SK-N-SH (cell line): ENCODE measurements around the gene ALAD. TPM values are rescaled to one million over a fixed set of nuclear protein-coding genes. Genes with fewer than 3 reads are reported as not detected.

ENCODE experiments used
- CTCF ChIA-PET: fragments of 300-600, 350-600 bp; formaldehyde crosslinking; extraction: SDS; loops from one replicate; lab custom pipeline; 2021; lab: Yijun Ruan, JAX
- POLR2A ChIA-PET: fragments of 350-600 bp; sonication (Branson Sonifier 250); formaldehyde crosslinking; extraction: SDS; loops from one replicate; lab custom pipeline; 2020; ENCODE audit warnings: antibody characterized with exemption, inconsistent platforms; lab: Yijun Ruan, JAX
- DNase-seq: peaks from one replicate; pipeline ENCODE4 v3.0.0; 2012
- H2AFZ ChIP-seq: fragments of 200-600 bp; sonication (generic); 2 replicates; pipeline ENCODE4 v1.8.1; 2016; ENCODE audit warnings: antibody characterized with exemption, mild to moderate bottlenecking, low read depth
- H3F3A ChIP-seq: fragments of 200-600 bp; sonication (generic); replicated peaks from 2 replicates; pipeline ENCODE3; 2016; ENCODE audit warnings: antibody characterized with exemption, mild to moderate bottlenecking; ENCODE audit not compliant: insufficient read depth
- H3K27ac ChIP-seq, 2 experiments: fragments of 200-500 bp in 1 of 2; fragments of 200-600 bp in 1 of 2; sonication (Bioruptor generic) in 1 of 2; sonication (generic), shearing (Covaris generic) in 1 of 2; 2 replicates each; pipeline versions ENCODE4 v1.5.1 to v1.6.1; 2014 to 2016; ENCODE audit warnings: low read depth in 2 of 2, inconsistent platforms in 1 of 2, low read length in 1 of 2, mild to moderate bottlenecking in 1 of 2, mixed read lengths in 1 of 2
- H3K27me3 ChIP-seq: fragments of 200-600 bp; sonication (generic), shearing (Covaris generic); 2 replicates; pipeline ENCODE4 v1.6.1; 2016; ENCODE audit warnings: mixed run types; ENCODE audit not compliant: insufficient read depth
- H3K36me3 ChIP-seq, 2 experiments: fragments of 200-500 bp in 1 of 2; fragments of 200-600 bp in 1 of 2; sonication (Bioruptor generic) in 1 of 2; sonication (generic) in 1 of 2; replicated peaks in 1 of 2; 2 replicates each; pipeline versions ENCODE3 to v1.5.1; 2014 to 2016; ENCODE audit warnings: low read length in 1 of 2, mild to moderate bottlenecking in 1 of 2; ENCODE audit not compliant: insufficient read depth in 2 of 2, control insufficient read depth in 1 of 2
- H3K4me1 ChIP-seq, 2 experiments: fragments of 200-500 bp in 1 of 2; fragments of 200-600 bp in 1 of 2; sonication (Bioruptor generic) in 1 of 2; sonication (generic), shearing (Covaris generic) in 1 of 2; 2 replicates each; pipeline versions ENCODE4 v1.5.1 to v1.6.1; 2014 to 2016; ENCODE audit warnings: low read depth in 1 of 2, low read length in 1 of 2, mixed run types in 1 of 2; ENCODE audit not compliant: insufficient read depth in 2 of 2, control insufficient read depth in 1 of 2
- H3K4me2 ChIP-seq: fragments of 200-600 bp; sonication (generic), shearing (Covaris generic); 2 replicates; pipeline ENCODE4 v1.6.1; 2017; ENCODE audit warnings: mixed run types
- H3K4me3 ChIP-seq, 2 experiments: fragments of 200-500 bp in 1 of 2; fragments of 200-600 bp in 1 of 2; sonication (Bioruptor generic) in 1 of 2; sonication (generic), shearing (Covaris generic) in 1 of 2; 2 replicates each; pipeline versions ENCODE4 v1.5.1 to v1.8.1; 2014 to 2016; ENCODE audit warnings: low read depth in 2 of 2, inconsistent platforms in 1 of 2, low read length in 1 of 2, mild to moderate bottlenecking in 1 of 2, mixed read lengths in 1 of 2, moderate library complexity in 1 of 2
- H3K79me2 ChIP-seq: fragments of 200-600 bp; sonication (generic); 2 replicates; pipeline ENCODE4 v1.8.1; 2017; ENCODE audit warnings: mild to moderate bottlenecking; ENCODE audit not compliant: insufficient read depth
- H3K9ac ChIP-seq: fragments of 200-600 bp; sonication (generic); 2 replicates; pipeline ENCODE4 v1.6.1; 2017; ENCODE audit warnings: mixed run types
- H3K9me2 ChIP-seq: fragments of 200-600 bp; sonication (generic); 2 replicates; pipeline ENCODE4 v1.6.1; 2017; ENCODE audit warnings: mixed run types
- H3K9me3 ChIP-seq: fragments of 200-600 bp; sonication (generic); 2 replicates; pipeline ENCODE4 v1.6.1; 2017; ENCODE audit warnings: mixed run types, mild to moderate bottlenecking, moderate library complexity
- H4K20me1 ChIP-seq: fragments of 200-600 bp; sonication (generic); 2 replicates; pipeline ENCODE4 v1.6.1; 2017; ENCODE audit warnings: mild to moderate bottlenecking, mixed run types; ENCODE audit not compliant: insufficient read depth
- CHD2 ChIP-seq: fragments of 150-350 bp; IDR thresholded peaks from 2 replicates; pipeline ENCODE4 v1.6.1; 2018; ENCODE audit warnings: low read length; ENCODE audit not compliant: partially characterized antibody
- ELF1 ChIP-seq: IDR thresholded peaks from 2 replicates; pipeline ENCODE4 v1.4.0; 2012
- EZH2phosphoT487 ChIP-seq: fragments of 200-600 bp; sonication (generic); IDR thresholded peaks from 2 replicates; pipeline ENCODE4 v1.6.1; 2017; ENCODE audit warnings: low read depth, mixed run types, mild to moderate bottlenecking, antibody characterized with exemption, moderate library complexity, borderline replicate concordance
- FOSL2 ChIP-seq: IDR thresholded peaks from 2 replicates; pipeline ENCODE4 v1.4.0; 2012; ENCODE audit warnings: low read depth, mild to moderate bottlenecking, moderate library complexity, borderline replicate concordance
- FOXJ3 ChIP-seq: sonication (generic); formaldehyde crosslinking; IDR thresholded peaks from 2 replicates; pipeline ENCODE4 v1.5.1; 2020; ENCODE audit warnings: mild to moderate bottlenecking, missing genetic modification reagents
- FOXM1 ChIP-seq: IDR thresholded peaks from 2 replicates; pipeline ENCODE4 v1.4.0; 2012; ENCODE audit warnings: low read depth, mild to moderate bottlenecking
- GATA2 ChIP-seq: sonication (generic); formaldehyde crosslinking; IDR thresholded peaks from 2 replicates; pipeline ENCODE4 v1.5.0; 2020; ENCODE audit warnings: mild to moderate bottlenecking, missing genetic modification reagents
- IRF3 ChIP-seq: fragments of 150-350 bp; IDR thresholded peaks from 2 replicates; pipeline ENCODE4 v1.6.1; 2016; ENCODE audit warnings: mild to moderate bottlenecking, low read depth, low read length
- JUND ChIP-seq: IDR thresholded peaks from 2 replicates; pipeline ENCODE4 v1.4.0; 2012
- MAX ChIP-seq: IDR thresholded peaks from 2 replicates; pipeline ENCODE4 v1.4.0; 2012; ENCODE audit warnings: low read depth
- MEF2A ChIP-seq: IDR thresholded peaks from 2 replicates; pipeline ENCODE4 v1.4.0; 2012; ENCODE audit warnings: low read depth, borderline replicate concordance
- MXI1 ChIP-seq: IDR thresholded peaks from 2 replicates; pipeline ENCODE4 v1.6.1; 2012; ENCODE audit warnings: mild to moderate bottlenecking, low read depth, low read length, improper control_type of control experiment
- NFIC ChIP-seq: IDR thresholded peaks from 2 replicates; pipeline ENCODE4 v1.4.0; 2012; ENCODE audit warnings: borderline replicate concordance
- NRF1 ChIP-seq: IDR thresholded peaks from 2 replicates; pipeline ENCODE4 v1.6.1; 2012; ENCODE audit warnings: low read depth, mild to moderate bottlenecking, low read length
- PBX3 ChIP-seq: IDR thresholded peaks from 2 replicates; pipeline ENCODE4; 2012
- POLR2AphosphoS5 ChIP-seq: IDR thresholded peaks from 2 replicates; pipeline ENCODE4 v1.6.1; 2012; ENCODE audit warnings: low read depth, low read length
- RAD21 ChIP-seq: IDR thresholded peaks from 2 replicates; pipeline ENCODE4 v1.6.1; 2012; ENCODE audit warnings: mild to moderate bottlenecking, low read length
- RCOR1 ChIP-seq: fragments of 150-350 bp; IDR thresholded peaks from 2 replicates; pipeline ENCODE4 v1.6.1; 2017; ENCODE audit warnings: antibody characterized with exemption, low read length
- RFX5 ChIP-seq: IDR thresholded peaks from 2 replicates; pipeline ENCODE4 v1.6.1; 2012; ENCODE audit warnings: mild to moderate bottlenecking, improper control_type of control experiment, low read length
- SIN3A ChIP-seq: IDR thresholded peaks from 2 replicates; pipeline ENCODE4 v1.6.1; 2012; ENCODE audit warnings: low read depth, mild to moderate bottlenecking, low read length, moderate library complexity, borderline replicate concordance
- SMC3 ChIP-seq: IDR thresholded peaks from 2 replicates; pipeline ENCODE4 v1.6.1; 2012; ENCODE audit warnings: low read depth, low read length, improper control_type of control experiment
- TAF1 ChIP-seq: IDR thresholded peaks from 2 replicates; pipeline ENCODE4 v1.6.1; 2012; ENCODE audit warnings: low read depth, mild to moderate bottlenecking, low read length, moderate library complexity, borderline replicate concordance
- TCF12 ChIP-seq: IDR thresholded peaks from 2 replicates; pipeline ENCODE4 v1.4.0; 2012
- TEAD4 ChIP-seq: IDR thresholded peaks from 2 replicates; pipeline ENCODE4 v1.4.0; 2012; ENCODE audit warnings: mild to moderate bottlenecking, borderline replicate concordance; ENCODE audit not compliant: insufficient read depth
- USF1 ChIP-seq: IDR thresholded peaks from 2 replicates; pipeline ENCODE4 v1.4.0; 2012; ENCODE audit warnings: low read depth, borderline replicate concordance
- USF2 ChIP-seq: fragments of 150-350 bp; IDR thresholded peaks from 2 replicates; pipeline ENCODE4 v1.6.1; 2017; ENCODE audit warnings: antibody characterized with exemption, low read length, low read depth, borderline replicate concordance
- YY1 ChIP-seq: IDR thresholded peaks from 2 replicates; pipeline ENCODE4 v1.4.0; 2012; ENCODE audit warnings: low read depth, mild to moderate bottlenecking
- ZBTB33 ChIP-seq: IDR thresholded peaks from 2 replicates; pipeline ENCODE4 v1.4.0; 2012; ENCODE audit warnings: low read depth, borderline replicate concordance
- whole genome bisulfite sequencing: methylation state at CpG from one replicate; pipeline ENCODE4 v1.1.6; 2017; ENCODE audit warnings: low lambda C conversion rate; 5-methylcytosine and 5-hydroxymethylcytosine counted together
- polyA plus RNA-seq, 3 experiments: library from polyadenylated mRNA; depleted of rRNA; stranded (reverse); fragments of >200 nt; gene quantifications; 2 replicates each; pipeline ENCODE4 v1.2.3, GENCODE V29; 2012

The ALAD gene
- polyA plus RNA-seq, 1 of the 3 experiments (the other 2 are of a cell fraction), result 10.7 TPM

- WGBS, result 5% methylated on average over 36 of the region's 46 CpGs
- no peaks in the 10 kb centered on the region for H3K9me3 ChIP-seq
- H3K36me3 ChIP-seq, result no peaks in the 10 kb centered on the region
- no peaks in the 10 kb centered on the region for H3K9me2 ChIP-seq
- ChIA-PET CTCF (interaction anchor here (0.6 to 1.9 kb wide), 8 partner anchors 9 to 426 kb away, joined by 3 to 12 read pairs (median 6); partner anchors contain the start of genes ALAD, BSPRY, CDC26 and PRPF4), POLR2A (interaction anchor here (0.7 to 1.6 kb wide), 10 partner anchors 10 to 254 kb away, joined by 3 to 21 read pairs (median 3); partner anchors contain the start of genes BSPRY, C9orf43, CDC26 and HDHD3)
- H2AFZ ChIP-seq, result peak within 1 kb of the TSS; percentile 96
- H3K4me2 ChIP-seq, result peak within 1 kb of the TSS; percentile 86
- DNase-seq, result peak; percentile 95
- H3K4me1 ChIP-seq, result peaks cover 0 to 19% of the 10 kb centered on the region in 2 experiments; a peak in 3 of 4 replicates
- H3K4me3 ChIP-seq, result peak within 1 kb of the TSS; percentile 57 to 90
- no peaks in the 10 kb centered on the region for H4K20me1 ChIP-seq
- peaks cover 4% of the 10 kb centered on the region; the same call in 1 of the 2 replicates for H3K79me2 ChIP-seq
- H3K9ac ChIP-seq, result peak within 1 kb of the TSS; percentile 83
- no peaks in the 10 kb centered on the region for H3K27me3 ChIP-seq
- H3F3A ChIP-seq, result peaks cover 7% of the 10 kb centered on the region
- peak within 1 kb of the TSS; percentile 69 to 74 for H3K27ac ChIP-seq
- TF ChIP-seq TCF12, result no peak
- TF ChIP-seq EZH2phosphoT487, result no peak
- peak; percentile 25; the same call in 1 of the 2 replicates for TF ChIP-seq RCOR1
- 0 out of 2 replicates have a peak, but pooled peaks have one; percentile 22 for TF ChIP-seq SMC3
- TF ChIP-seq RAD21, result no peak; the same call in 1 of the 2 replicates
- peak; percentile 83 for TF ChIP-seq CHD2
- TF ChIP-seq JUND, result no peak
- TF ChIP-seq PBX3, result no peak
- no peak for TF ChIP-seq USF2
- 0 out of 2 replicates have a peak, but pooled peaks have one; percentile 38 for TF ChIP-seq ZBTB33
- TF ChIP-seq NFIC, result no peak; the same call in 1 of the 2 replicates
- no peak for TF ChIP-seq FOXM1
- no peak for TF ChIP-seq NRF1
- TF ChIP-seq ELF1, result peak; percentile 43; the same call in 1 of the 2 replicates
- no peak for TF ChIP-seq IRF3
- peak; percentile 82 for TF ChIP-seq POLR2AphosphoS5
- peak; percentile 82 for TF ChIP-seq MXI1
- TF ChIP-seq MEF2A, result no peak
- TF ChIP-seq TAF1, result peak; percentile 91
- 0 out of 2 replicates have a peak, but pooled peaks have one; percentile 3 for TF ChIP-seq TEAD4
- no peak for TF ChIP-seq GATA2 (CRISPR knock-in tag)
- TF ChIP-seq RFX5, result peak; percentile 52; the same call in 1 of the 2 replicates
- peak; percentile 75; the same call in 1 of the 2 replicates for TF ChIP-seq SIN3A
- peak; percentile 52 for TF ChIP-seq USF1
- peak; percentile 76; the same call in 1 of the 2 replicates for TF ChIP-seq MAX
- TF ChIP-seq FOSL2, result no peak
- TF ChIP-seq FOXJ3 (CRISPR knock-in tag), result no peak
- 0 out of 2 replicates have a peak, but pooled peaks have one; percentile 42 for TF ChIP-seq YY1
These were observed 60.9 kb downstream of the ALAD start, which contains the start of gene WDR31 for GRCh38 chr9:113340011-113340699. Gene WDR31, minus strand, starts transcription at chr9:113340275. Its CDS starts 8,253 bp downstream, at chr9:113332022.
